GDM1 (cell line): ENCODE results near the gene EEFSEC.

Experiments
- DNase-seq: peaks from one replicate; lab custom pipeline; 2025; lab: John Stamatoyannopoulos, UW

EEFSEC gene

DNA sequence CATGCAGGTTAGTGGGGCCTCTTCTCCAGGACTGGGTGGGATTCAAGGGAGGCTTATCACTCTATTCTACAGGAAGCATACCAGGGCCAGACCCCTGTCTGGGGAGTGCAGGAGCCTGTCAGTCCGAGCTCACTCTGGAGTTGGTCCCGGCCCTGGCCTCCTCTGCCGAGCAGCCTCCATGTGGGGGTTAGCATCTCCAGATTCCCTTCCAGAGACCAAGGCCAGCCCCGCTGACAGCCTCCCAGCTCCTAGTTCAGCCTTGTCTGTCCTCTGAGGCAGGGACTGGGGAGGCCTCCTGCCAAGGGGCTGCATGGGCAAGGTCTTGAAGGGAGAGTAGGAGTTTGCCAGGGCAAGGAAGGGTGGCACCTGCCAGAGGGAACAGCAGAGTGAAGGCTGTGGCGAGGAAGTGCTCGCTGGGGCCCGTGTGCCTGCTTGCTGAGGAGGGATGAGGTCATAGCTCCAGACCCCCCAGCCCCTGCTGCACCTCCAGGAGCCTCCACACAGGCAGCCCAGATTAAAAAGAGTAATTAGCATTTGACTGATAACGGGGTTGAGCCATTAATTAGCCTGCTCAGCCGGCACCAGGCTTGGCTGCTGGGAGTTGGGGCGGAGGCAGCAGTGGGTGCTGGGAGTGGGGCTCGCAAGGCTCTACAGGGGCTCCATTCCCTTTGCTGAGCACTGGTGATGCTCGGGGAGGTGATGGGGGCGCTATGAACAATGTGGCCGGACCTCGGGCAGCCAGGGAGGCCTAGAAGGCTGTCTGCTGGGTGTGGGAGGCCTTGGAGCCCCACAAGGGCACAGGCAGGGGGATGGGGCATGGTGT lies 259.1 kb downstream of the EEFSEC start:
- DNase-seq, result no peak

DNA sequence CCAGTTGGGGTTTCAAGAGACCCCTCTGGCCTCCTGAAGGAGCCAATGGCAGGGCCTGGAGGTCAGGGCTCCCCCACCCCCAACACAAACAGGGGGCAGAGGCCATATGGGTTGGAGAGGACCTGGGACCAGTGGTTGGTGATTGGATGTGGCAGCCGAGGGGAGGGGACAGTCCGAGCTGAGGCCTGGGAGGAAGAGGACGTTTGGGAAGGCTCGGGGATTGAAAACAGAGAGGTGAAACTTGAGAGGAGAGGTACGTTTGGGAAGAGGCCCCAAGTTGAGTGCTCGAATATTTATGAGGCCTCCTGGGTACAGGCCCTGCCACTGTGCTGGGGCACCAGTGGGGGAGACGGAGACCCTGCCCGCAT lies 259.7 kb downstream of the EEFSEC start:
- no peak for DNase-seq

DNA sequence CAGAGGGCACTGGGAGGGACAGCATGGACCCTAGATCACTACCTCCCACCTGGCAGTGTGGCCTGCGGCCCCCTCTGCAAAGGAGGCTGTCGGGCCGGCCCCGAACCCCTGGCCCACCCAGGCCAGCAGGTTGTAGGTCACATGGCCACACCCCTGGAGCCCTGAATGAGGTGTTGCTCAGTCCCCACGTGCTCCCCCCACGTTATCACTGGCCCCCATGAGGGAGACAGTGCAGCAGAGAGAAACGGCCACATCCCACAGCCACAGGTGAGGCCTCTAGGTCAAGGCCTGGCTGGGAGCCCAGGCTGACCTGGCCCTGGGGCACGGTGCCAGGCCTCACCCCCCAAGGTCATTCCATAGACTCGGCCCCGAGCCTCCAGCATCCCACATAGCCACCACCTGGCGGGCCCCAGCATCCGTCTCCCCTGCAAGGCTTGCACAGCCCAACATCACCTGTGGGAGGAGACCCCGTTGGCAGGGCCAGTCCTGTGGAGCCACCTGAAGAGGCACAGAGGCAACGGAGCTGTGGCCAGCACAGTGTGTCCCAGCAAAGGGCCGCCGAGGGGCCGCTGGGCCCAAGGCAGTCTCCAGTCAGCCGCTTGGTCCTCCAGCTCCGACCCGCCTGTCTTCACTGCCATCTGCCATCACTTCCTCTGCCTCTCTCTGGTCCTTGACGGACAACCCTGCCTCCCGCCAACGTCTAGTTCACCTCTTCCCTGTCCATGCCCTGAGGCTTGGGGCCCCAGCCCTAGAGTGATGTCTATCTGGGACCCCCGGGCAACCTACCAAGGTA lies 260.3 kb downstream of the EEFSEC start:
- no peak for DNase-seq

DNA sequence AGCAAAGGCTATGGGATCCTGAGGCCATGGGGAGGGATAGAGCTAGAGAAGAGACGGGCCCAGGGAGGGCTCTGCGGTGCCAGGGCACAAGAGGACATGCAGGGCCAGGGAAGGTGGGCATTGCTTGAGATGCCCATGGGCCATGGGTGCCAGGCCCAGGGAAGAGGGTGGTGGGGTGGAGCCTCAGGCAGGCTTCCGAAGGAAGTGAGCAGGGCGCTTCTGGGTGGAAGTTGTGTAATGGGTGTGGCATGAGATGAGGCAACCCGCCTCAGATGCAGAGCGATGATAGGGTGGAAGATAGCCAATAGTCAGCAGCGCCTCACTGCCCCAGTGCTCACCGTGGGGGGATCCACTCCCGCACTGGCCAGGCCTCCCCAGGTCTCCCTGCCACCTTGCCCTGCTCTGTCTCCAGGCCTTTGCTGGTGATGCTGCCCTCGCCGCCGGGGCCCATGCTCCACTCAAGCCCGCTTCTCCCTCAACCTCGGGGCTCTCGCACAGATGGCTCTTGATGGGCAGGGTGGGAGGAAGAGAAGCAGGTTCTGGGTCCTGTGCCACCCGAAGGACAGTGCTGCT lies 262.0 kb downstream of the EEFSEC start:
- DNase-seq, result no peak

DNA sequence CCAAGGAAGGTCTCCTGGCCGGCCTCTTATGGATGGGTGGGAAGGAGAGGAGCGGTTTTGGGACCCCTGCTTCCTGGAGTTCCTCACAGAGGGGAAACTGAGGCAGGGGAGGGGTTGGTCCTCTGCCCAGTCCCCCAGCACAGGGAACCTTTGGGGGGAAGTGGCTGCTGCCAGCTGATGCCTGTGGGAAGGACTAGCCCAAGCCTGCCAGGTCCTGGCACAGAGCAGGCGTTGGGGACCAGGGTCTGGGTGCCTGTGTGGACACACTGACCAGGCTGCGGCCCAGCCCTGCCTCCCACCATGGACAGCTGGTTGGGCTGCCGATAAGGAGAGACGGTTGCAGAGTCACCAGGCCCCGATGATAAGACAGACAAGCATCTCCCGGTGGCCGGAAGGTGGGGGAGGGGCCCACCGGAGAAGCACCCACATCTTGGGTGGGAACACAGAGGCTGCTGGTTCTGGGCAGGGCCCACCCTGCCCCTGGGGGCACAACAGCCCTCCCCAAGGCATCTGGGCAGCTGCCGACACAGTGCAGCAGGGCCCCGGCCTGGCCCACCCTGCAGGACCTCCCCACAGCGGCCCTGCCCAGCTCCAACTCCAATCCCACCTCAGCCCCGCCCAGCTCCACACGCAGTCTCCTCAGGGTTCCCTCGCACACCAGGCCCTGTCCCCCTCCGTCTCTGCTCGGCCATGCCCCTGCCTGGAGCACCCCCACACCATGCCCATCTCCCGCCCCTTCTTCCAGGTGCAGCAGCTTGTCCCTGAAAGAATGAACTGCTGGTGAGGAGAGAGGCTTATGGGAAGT lies 262.7 kb downstream of the EEFSEC start:
- DNase-seq, result no peak

DNA sequence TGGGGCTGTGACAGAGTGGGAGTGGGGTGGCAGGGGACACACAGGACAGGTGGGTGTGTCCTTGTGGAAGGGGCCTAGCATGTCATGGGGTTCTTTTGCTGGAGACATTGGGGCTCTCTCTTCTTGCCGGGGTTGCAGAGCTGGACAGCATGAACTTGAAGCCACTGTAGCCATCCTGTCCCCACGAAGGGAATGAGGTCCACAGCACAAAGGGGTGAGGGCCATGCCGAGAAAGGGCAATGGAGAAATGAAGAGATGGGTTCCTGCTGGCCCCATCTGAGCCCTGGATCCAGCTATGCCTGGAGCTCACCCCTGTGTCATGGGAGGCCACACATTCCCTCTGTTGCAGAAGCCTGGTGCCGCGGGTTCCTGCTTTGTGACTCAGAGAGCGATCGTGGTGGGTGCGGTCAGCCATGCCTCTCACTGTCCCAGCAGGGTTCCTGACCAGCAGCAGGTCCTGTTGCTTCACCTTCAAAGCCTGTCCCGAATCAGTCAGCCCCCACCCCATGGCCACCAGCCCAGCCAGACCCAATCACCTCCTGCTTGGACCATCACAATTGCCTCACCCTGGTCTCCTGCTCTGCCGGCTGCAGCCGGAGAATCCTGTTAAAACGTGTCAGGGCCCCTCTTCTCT lies 263.4 kb downstream of the EEFSEC start:
- DNase-seq, result no peak

DNA sequence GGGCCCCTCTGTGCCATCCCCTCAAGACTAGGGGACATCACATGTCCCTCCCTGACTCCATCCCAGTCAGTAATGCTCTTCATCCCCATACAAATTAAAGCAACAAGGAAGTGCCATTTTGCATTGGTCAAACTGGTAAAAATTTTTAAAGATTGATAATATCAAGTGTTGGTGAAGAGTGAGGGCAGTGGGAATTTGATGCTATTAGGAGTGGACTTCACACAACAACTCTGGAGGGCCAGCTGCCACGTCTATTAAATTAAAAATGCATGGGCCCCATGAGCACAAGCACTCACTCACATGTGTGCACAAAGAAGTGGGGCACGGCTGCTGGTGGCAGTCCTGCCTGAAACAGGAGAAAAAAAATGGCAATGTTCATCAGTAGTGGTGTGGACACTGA lies 265.6 kb downstream of the EEFSEC start:
- no peak for DNase-seq

DNA sequence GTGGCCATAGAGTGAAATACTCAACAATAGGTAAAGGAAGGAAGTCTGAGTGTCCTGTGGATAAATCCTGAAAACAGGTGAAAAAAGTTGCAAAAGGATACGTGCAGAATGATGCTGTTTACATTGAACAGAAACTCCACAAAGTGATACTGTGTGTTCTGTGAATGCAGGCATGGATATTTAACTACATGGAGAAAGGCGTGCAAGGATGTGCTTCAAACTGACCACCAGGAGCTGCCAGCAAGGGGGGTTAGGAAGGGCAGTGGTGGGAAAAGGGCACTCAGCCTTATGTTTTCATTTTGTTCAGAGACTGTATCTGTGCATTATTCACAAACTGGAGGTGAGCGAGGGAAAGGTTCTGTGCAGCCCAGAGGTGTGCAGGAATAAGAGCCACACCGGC lies 266.0 kb downstream of the EEFSEC start:
- DNase-seq, result no peak

DNA sequence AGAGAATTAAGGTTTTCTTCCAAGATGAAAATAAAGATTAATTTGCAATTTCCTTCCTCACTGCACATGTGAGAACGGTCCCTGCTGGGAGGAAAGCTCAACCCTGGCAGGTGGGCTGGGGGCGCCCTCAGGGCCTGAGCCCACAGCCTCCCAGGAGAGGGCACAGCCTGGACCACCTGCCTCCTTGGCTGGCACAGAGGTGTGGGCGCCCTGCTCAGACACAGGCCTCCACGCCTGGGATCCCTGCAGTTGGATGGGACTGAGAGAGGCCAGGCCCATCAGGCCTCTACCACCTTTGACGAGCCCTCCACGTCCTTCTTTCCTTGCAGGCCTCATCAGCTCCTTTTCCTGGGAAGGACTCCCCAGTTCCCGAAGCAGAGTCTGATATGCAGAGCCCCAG lies 267.0 kb downstream of the EEFSEC start:
- no peak for DNase-seq

DNA sequence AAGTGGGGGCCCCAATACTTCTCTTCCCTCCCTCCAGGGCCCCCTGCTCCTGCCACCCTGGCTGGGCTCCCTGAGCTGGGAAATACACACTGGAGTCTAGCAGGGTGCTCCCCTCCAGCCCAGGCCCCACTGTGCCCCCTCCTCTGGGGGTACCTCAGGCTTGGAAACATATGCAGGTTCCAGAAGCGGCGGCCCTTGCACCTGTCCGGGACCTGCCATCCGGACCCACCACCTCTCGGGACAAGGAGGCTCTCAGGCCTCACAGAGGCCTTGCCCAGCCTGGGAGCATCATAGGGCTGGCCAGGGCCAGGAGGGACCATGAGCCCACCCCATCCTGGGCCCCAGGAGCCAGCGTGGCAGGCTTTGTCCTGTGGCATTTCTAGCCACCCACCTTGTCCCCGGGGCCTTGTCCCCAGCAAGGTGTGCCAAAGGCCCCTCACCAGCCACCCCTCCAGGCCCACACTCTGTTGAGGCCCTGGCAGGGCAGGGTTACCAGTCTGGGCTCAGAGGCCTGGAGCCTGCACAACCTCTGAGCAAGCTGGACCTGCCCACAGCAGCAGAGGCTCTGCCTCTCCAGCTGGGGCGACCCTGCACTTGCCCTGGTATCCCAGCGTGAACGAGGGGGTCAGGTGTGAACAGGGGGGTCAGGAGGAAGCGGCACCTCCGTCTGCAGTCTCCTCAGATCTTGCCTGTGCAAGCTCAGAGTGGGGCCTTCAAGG lies 267.6 kb downstream of the EEFSEC start:
- DNase-seq, result no peak

DNA sequence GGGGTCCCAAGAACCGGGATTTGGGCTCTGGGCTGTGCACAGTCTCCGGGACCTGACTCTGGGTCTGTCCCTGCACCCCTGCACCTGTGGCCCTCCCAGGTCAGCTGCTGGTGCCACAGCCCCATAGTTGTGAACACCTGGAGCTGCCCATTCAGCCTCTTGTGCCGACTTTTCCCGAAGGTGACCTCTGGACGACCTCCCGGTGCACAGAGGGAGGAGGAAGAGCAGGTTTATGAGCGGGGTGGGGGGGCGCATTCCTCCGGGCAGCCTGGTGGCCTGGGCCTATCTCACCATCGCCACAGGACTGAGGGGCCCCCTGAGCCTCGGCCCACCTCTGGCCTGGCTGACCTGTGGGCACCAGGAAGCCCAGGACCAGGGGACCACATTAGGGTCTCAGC lies 268.2 kb downstream of the EEFSEC start:
- DNase-seq, result no peak

DNA sequence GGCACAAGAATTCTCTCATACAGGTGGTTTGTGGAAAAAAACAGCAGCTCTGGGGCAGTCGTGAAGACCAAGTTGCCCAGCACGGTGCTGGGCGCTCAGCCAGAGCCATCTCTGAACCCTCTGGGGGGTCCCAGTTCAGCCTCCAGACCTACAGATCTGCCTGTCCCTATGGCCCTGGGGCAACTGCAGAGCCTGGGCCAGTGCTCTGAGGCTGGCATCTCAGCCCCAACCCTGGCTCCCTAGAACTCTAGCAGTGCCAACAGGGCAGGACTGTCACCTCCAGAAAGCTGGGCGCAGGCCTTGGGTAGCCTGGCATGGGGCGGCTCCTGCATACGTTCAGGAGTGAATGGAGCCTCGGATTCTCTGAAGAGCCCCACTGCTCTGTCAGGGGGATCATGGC lies 268.7 kb downstream of the EEFSEC start:
- no peak for DNase-seq

DNA sequence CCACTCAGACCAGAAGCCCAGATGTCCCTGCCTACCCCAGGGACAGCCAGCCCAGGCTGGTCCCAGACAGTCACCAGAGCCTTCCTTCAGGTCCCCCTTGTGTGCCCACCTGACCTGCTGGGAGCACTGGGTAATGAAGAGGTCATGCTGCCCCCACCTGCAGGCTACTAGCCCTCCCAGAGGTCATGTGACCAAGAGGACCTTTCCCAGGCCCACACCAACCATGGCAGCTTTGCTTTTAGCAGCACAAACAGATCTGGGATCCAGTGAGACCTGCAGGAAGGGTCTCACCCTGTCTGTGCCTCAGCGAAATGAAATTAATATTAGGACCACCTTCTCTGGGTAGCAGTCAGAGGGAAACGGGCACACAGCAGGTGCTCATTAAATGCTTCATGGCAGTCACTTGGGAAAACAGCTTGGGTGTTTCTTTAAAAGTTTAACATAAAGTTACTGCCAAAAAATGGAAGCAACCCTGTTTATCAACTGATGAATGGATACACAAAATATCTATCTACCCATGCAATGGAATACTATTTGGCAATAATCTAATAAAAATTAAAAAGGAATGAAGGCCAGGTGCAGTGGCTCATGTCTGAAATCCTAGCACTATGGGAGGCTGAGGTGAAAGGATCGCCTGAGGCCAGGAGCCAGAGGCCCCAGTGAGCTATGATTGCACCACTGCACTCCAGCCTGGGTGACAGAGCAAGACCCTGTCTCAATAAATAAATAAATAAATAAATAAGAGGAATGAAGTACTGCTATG lies 269.7 kb downstream of the EEFSEC start:
- DNase-seq, result no peak

DNA sequence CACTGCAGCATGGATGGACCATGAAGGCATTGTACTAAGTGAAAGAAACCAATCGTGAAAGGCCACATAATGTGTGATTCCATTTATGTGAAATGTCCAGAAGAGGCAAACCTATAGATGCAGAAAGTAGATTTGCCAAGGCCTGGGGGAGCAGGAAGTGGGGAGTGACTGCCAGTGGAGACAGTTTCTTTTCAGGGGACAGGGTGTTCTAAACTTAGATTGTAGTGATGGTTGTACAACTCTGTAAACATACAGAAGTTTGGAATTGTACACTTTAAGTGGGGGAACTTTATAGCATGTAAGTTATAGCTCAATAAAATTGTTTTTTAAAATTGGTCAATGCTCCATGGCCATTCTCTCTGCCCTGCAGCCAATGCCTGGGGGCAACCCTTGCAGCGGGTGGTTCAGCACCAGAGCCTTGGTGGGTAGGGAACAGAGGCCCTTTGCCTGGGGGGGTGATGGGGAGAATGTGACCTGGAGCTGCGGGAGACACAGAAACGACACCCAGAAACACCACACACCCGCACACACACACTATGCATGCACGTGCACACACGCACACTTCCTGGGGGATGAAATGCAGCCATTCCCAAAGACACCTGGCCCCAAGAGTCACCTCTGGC lies 270.4 kb downstream of the EEFSEC start:
- DNase-seq, result no peak

DNA sequence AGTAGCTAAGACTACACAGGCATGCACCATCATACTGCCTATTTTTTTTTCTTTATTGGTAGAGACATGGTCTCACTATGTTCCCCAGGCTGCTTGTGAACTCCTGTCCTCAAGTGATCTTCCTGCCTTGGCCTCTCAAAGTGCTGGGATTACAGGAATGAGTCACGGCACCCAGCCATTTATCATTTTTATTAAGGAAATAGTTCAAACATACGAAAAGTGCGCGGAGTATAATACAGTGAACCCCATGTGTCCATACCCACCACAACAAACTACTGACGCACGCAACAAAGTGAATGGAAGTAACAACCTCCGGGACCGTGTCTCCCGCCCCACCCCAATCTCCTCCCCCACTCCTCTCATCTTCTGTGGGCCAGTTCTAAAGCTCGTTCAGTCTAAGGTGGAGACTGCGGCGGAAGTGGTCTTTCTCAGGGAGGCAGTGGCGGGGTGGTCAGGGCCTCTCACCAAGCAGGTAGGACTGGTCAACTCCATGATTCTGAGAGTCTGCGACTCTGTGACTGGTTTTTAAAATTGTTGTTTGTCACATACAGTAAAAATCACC lies 271.3 kb downstream of the EEFSEC start:
- no peak for DNase-seq

DNA sequence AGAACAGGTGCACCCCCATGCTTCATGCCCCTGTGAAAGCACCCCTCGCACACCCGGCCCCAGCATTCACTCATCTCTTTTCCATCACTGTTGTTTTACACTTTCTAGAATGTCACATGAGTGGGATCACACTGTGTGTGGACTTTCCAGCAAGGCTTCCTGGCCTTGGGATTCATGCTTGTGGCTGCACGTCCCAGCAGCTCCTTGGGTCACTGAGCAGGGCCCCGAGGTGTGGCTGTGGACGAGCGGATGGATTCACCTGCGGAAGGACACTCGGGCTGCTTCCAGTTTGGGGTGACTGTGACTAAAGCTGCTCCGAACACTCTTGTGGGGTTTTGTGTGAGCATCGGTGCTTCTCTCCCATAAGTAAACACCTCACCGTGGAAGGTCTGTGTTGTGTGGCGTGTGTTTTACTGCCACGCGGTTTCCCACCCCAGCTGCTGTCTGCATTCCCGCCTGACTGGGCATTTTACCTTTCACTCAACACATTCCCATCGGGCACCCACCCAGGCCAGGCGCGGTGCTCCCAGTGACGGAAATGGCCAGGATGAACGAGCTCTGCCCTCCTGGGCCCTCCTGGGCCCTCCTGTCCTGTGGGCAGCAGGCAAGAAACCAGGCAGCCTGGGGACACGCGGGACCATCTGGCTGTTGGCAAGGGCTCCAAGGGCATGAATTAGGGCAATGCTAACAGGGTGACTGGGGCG lies 272.0 kb downstream of the EEFSEC start:
- no peak for DNase-seq

DNA sequence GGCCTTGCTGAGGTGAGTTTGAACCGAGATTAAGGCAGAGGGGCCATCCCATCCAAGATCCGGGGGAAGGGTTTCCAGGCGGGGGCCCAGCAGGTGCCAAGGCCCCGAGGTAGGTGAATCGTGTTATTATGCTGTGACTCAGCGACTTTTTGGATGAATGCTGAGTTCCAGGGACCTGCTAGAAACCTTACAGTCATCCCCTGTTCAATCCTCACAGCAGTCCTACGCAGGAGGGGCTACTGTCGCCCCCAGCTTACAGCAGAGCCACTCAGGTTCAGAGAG lies 272.5 kb downstream of the EEFSEC start:
- DNase-seq, result no peak

DNA sequence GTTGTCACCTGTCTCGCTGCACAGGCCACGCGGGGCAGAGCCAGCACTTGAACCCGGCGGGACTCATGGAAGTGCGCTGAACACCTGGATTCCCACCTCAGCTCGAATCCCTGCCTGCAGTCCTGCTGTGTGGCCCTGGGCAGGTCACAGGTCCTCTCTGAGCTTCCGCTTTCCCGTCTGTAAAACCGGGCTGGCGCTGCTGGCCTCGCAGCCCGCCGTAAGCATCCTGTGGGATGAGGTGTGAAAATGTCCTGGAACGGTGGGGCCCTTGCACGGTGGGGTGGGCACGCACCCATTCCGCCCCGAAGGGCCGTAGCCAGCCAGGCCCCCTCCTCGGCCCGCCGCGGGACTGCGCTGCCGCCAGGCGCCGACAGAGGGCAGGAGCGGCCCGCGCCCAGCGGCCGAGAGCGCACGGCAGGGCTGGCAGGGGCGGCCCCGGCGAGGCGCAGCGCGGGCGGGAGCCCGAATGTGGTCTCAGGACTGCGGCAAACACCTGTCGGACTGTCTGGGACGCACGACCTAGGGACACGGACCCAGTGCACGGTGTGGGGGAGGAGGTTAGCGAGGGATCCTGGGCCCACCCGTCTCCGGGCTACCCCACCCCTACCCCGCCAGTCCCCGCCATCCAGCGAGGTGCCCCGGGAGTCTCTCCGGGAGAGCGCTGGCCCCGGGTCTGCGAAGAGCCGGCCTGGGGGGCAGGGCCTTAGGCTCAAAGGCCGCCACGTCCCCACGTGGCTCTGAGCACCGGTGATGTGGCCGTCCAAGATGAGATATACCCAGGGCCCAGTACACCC lies 273.0 kb downstream of the EEFSEC start:
- DNase-seq, result peak; percentile 37
